PC-3 (cell line): Measurements from ENCODE around the gene LIME1.

ENCODE experiments used
- EZH2 ChIP-seq: fragments of 300-600 bp; sonication (generic); IDR thresholded peaks from one replicate; pipeline ENCODE4 v1.6.1; 2017; ENCODE audit warnings: antibody characterized with exemption, mild to moderate bottlenecking, low read length; ENCODE audit not compliant: unreplicated experiment
- TF ChIP-seq, protein P1 (sequence below): fragments of 300-600 bp; sonication (generic); conservative IDR thresholded peaks from 2 replicates; pipeline ENCODE4 v1.5.1; 2017; ENCODE audit warnings: antibody characterized with exemption, low read depth, mild to moderate bottlenecking, low read length

DNA sequence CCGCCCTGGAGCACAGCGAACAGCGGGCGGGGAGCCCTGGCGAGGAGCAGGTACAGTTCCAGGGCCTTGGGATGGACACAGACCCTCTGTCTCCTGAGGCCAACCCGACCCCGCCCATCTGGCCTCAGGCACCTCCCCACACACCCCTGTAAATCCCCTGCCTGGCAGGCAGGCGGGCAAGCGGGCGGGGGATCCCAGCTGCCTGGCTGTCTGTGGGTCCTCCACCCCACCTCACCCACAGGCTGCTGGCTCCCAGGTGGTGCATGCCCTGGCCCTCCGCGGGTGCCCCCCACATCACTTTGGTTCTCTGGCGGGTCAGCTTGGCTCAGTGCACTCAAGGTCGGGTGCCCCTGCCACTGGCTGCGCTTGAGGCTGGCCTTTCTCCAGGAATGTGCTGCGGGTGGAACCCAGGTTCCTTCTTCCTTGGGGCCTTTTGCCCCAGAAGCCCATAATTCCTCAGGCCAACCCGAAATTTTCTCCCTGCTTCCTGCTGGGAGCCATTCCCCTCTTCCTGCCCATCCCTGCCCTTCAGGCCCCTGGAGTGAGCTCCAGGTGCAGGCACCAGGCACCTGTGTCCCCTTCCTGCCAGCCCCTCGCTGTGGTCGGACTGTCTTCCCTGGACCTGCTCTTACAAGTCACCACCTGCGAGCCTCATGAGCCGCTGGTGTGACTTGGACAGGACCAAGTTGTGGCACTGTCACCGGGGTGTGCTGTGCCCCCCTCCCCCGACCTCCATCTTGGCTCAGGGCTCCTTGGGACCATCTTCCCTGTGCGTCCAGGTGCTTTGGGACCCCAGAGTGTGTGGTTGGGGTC lies 45.4 kb upstream of the LIME1 start:
- TF ChIP-seq, protein P1, sequence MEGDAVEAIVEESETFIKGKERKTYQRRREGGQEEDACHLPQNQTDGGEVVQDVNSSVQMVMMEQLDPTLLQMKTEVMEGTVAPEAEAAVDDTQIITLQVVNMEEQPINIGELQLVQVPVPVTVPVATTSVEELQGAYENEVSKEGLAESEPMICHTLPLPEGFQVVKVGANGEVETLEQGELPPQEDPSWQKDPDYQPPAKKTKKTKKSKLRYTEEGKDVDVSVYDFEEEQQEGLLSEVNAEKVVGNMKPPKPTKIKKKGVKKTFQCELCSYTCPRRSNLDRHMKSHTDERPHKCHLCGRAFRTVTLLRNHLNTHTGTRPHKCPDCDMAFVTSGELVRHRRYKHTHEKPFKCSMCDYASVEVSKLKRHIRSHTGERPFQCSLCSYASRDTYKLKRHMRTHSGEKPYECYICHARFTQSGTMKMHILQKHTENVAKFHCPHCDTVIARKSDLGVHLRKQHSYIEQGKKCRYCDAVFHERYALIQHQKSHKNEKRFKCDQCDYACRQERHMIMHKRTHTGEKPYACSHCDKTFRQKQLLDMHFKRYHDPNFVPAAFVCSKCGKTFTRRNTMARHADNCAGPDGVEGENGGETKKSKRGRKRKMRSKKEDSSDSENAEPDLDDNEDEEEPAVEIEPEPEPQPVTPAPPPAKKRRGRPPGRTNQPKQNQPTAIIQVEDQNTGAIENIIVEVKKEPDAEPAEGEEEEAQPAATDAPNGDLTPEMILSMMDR: no peak
- no peak for TF ChIP-seq EZH2
